NCI-H2029 (cell line): ENCODE measurements around the gene TLE4.
"Not testable (repeated sequence)": the region's sequence is repeated elsewhere in the genome, so short reads cannot be mapped to it uniquely, and the experiment has no call there.

Source experiments
- DNase-seq: peaks from one replicate; lab custom pipeline; 2025; lab: John Stamatoyannopoulos, UW

Gene TLE4

DNA sequence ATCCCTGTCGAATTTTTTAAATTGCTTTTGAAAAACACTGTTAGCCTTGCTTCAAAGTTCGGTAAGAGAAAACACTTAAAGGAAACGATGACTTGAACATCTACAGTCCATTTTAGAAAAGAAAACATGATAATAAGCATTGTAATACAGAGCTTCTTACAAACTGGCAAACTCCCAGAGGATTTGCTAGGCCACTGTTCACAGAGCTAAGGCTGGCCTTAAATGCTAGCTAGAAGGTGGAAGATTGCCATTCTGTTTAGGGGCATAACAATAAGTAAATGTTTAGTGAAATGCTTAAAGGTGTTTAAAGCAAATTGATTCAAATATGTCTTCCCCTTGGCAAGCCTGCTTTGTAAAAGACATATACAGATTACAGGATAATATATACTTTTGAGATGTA, 169.6 kb downstream of the TLE4 start:
- no peak for DNase-seq

DNA sequence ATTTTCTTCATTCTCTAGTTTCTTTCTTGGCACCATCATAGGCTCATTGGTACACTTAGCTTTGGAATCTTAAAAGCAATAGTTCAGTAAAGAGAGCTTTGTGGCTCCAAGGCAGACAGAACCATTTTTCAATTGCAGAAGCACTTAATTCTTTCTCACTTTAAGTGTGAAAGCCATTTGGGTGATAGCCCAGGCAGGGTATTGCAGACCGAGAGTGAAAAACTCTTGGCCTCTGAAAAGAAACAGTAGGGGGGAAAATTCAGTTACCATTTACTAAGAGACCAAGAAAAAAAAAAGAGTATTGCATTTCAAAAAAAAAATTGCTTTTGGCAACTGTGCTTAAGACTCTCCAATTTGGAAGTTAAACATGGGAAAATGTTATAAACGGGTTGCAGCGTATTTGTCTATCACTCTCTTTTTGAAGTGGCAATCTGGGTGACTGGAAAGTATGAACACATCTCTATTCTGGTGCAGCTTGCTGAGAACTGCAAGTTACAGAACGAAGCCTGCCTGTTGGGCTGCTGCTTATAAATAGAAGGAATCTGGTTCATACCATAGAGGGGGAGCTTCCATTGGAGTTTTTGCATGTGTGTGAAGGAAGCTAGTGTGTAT, 170.5 kb downstream of the TLE4 start:
- no peak for DNase-seq

DNA sequence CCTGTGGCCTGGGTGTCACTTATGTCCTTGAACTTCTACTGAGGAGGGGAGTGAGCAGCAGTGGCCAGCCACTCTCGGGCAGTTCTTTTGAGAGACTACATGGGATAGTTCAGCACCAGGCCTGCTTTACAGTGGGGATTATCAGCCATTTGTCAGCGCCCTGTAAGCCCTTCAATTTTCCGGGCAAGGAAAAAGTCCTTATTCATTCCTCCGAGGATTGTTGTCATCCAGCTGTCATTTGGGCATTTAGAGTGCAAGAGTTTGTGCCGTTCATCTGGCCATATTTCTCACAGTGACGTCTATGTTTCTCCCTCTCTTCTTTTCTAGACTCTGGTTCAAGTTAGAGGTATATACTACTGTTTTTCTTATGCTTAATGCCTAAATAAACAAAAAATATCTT, 172.8 kb downstream of the TLE4 start:
- no peak for DNase-seq

GRCh38 chr9:79745752-79746336, 174.1 kb downstream of the TLE4 start:
- DNase-seq, result no peak

DNA sequence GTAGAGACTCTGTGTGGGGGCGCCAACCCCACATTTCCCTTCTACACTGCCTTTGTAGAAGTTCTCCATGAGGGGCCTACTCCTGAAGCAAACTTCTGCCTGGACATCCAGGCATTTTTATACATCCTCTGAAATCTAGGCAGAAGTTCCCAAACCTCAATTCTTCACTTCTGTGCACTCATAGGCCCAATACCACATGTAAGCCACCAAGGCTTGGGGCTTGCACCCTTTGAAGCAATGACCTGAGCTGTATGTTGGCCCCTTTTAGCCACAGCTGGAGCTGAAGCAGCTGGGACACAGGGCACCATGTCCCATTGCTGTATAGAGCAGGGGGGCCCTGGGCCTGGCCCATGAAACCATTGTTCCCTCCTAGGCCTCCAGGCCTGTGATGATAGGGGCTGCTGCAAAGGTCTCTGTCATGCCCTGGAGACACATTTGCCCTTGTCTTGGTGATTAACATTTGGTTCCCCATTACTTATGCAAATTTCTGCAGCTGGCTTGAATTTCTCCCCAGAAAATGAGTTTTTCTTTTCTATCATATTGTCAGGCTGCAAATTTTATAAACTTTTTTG, 180.2 kb downstream of the TLE4 start:
- not testable (repeated sequence) for DNase-seq

DNA sequence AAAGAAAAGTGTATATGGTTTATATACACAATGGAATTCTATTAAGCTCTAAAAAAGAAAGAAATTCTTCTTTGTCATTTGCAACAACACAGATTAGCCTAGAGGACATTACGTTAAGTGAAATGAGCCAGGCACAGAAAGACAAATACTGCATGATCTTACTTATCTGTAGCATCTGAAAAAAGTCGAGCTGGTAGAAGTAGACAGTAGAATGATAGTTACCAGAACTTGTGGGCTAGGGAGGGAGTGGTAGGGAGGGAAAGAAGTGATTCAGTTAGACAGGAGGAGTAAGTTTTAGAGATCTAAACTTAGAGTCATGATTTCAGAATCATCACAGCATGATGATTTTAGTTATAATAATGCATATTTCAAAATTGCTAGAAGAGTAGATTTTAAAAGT, 184.6 kb downstream of the TLE4 start:
- DNase-seq, result no peak

DNA sequence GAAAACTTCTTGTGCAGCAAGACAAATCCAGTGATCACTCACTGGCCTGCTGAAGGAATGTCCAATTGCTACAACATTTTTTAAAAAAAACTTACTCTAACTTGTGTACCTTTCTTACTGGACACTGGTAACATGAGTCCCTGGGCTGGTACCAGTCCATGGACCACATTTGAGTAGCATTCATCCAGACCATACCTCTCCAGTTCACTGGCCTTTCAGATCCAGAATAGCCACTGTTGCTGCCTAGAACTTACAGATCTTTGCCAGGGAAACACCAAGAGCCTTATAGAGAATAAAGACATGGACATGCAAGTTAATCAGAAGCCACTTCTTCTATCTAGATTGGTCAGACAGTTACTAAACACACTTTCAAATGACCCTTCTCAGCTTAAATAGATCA, 185.3 kb downstream of the TLE4 start:
- no peak for DNase-seq

DNA sequence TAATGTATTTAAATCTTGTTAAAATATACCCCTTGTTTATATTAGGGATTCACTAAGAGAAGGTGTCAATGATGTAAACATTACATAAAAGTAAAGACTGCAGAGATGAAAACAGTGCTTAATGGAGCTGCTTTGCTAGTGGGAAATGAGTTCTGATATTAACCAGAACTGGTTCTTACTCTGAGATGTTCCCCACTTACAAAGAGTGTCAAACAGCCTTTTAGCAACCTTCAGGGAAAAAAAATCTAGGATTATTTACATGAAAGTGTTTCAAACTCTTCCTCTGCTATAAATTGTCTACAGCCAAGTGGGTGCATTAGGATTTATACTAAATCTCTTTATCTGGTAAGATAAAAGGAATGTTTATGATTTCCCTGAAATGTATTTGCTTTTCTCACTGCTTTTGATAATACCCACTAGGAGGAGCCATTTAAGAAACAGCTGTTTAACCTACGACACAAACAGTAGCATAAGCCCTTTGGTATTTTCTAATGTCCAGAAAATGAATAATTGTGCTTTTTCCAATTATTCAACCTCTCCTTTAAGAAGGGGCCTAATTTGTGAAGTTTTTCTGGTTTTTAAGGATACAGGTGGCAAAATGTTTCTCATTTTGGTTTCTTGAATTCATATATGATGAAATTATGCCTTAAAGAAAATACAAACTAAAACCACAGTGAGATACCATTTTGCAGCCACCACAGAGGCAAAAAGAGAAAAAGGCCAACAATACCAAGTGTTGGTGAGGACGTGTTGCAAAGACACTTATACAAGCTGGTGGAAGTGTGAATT, 186.3 kb downstream of the TLE4 start:
- DNase-seq, result no peak

GRCh38 chr9:79759460-79759859, 187.7 kb downstream of the TLE4 start:
- no peak for DNase-seq

DNA sequence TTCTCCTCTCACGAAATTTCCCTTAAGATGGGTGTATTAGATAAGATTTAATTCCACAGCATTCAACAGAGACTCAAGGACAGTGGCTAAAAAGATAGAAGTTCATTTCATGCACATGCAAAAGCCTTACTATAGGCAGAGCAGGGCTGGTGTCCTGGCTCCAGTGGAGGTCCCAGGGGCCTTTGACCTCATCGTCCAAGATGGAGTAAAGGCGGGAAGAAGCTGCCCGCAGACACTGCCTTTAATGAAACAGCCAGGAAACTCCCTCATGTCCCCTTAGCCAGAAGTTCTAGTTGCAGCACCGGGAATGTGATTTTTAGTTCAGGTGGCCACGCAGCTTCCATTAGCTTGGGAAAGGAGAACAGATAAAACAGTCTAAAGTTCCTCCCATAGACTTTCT, 190.3 kb downstream of the TLE4 start:
- no peak for DNase-seq

- no peak for DNase-seq
Observed at GRCh38 chr9:79763671-79764285, 192.0 kb downstream of the TLE4 start.

DNA sequence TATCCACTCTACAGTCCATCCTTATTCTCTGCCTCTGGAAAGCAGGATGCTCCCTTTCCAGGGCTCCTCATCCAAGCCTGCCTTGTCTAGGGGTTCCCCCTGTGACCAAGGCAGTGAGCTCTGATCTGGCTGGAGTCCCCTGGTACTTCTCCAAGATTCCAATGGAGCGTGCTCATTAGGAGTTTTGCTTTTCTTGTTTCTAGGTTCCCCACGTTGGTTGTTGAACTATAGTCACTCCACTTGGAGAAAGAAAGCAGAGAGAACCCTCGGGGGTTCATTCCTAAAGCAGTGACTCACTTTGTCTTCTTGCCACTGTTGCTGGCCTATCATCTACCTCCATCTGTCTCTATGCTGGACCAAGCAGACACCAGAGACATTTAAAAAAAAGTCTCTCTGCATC, 192.6 kb downstream of the TLE4 start:
- DNase-seq, result no peak

GRCh38 chr9:79765466-79765865, 193.7 kb downstream of the TLE4 start:
- no peak for DNase-seq

- DNase-seq, result no peak
Observed at GRCh38 chr9:79766091-79766490, 194.3 kb downstream of the TLE4 start.

DNA sequence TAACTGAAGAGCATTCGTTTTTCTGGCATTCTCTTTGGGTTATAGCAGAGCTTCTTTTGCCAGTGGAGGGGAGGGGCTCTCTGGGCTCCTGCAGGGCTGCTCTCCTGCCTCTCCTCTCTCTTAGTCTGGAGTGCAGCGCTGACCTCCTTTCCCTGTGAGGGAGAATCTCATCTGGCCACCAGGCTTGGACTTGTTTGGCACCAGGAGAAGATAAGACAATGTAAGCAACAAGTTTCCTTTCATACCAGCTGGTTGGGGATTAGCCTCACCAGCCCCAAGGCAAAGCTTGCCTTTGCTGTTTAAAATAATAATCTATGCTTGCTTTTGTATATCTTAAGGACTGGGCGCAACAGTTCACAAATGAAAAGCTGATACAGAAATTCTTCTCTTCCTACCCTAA, 196.4 kb downstream of the TLE4 start:
- DNase-seq, result no peak

DNA sequence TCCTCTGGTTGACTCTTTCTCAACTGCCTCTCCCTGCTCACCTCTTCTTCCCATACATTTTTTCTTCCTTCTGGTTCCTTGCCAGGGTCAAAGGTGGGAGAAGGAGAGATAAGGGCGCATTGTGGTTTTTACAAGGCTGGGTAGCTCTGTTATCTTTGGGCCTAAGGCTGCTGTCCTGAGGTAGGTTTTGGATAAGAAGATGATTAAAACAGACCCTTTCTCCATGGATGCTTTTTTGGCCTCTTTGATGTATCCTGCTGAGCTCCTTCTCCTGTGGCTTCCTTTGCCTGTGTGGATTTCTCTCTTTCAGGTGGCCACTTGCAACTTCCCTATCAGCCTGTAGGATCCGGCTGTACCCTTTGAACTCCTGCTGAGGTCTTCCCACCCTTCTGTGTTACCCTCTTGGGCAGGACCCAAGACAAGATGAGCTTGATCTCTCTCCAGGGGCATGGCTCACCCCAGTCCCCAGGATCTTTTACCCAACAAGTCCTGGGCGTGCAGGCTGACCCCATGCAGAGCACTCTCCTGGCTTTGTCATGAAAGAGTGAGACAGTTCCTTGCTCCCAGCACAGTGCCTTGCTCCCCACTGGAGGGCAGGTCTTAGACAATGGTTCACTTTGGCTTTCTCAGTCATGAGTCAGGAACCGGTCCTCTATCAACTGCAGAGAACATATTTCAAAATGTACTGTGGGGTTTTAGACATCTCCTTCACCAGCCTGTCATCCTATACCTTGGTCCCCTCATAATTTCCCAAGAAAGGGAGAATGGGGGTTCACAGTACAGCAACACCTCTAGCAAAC, 197.9 kb downstream of the TLE4 start:
- no peak for DNase-seq

- no peak for DNase-seq
Observed at GRCh38 chr9:79774356-79774755, 202.6 kb downstream of the TLE4 start.
